ENCODE data around the gene PCDHGA8. TPM values are rescaled to one million over a fixed set of nuclear protein-coding genes. Genes with fewer than 3 reads are reported as not detected.
"Not testable (repeated sequence)": the region's sequence is repeated elsewhere in the genome, so short reads cannot be mapped to it uniquely, and the experiment has no call there.

PCDHGA8 gene
- total and polyA plus RNA-seq, 4 experiments from 2014 or later: 0.17 TPM; not detected in 3

- not testable (repeated sequence) for H3K9me3 ChIP-seq (ENCODE audit: control insufficient read depth in 1 of 2, low read length in 2 of 2)
Measured at GRCh38 chr5:141417494-141418172, 25.2 kb downstream of the PCDHGA8 start, which contains the start of gene PCDHGB7. Gene PCDHGB7, plus strand, starts transcription at chr5:141417677. Its CDS starts 183 bp downstream, at chr5:141417860.

GRCh38 chr5:141419074-141419880, 26.8 kb downstream of the PCDHGA8 start:
- H3K4me1 ChIP-seq (ENCODE audit: insufficient read depth, low read length): peaks cover 8% of the 10 kb centered on the region
- no peak overlapping the region for H3K4me3 ChIP-seq (ENCODE audit: low read length in 2 of 2)
- H3K36me3 Mint-ChIP-seq: peaks cover 22 to 26% of the 10 kb centered on the region in 2 donors
- CTCF ChIA-PET (ENCODE audit: partially characterized antibody): interaction anchor here (0.9 to 3.1 kb wide), 3 partner anchors 93 to 145 kb away, joined by 5 to 9 read pairs (median 6); no protein-coding TSS in a partner anchor
- POLR2A ChIA-PET (ENCODE audit: partially characterized antibody): no interaction called here
- H3K27me3 Mint-ChIP-seq: peaks cover 44 to 61% of the 10 kb centered on the region in 2 donors
- intact Hi-C loops (cut with micrococcal nuclease): loop anchor here (10.0 kb wide), 1 partner anchor 94 kb away; the partner anchor contains the start of gene TAF7
- peaks cover 4 to 11% (median 6%) of the 10 kb centered on the region in 4 donors for H3K4me1 Mint-ChIP-seq
- H3K27ac ChIP-seq (ENCODE audit: low read depth, low read length): no peak overlapping the region
- peak overlapping the region in 4 of 7 donors; percentile 32 to 91 (median 75) for H3K27ac Mint-ChIP-seq
- peak overlapping the region in 7 of 8 donors; percentile 17 to 75 (median 28) for H3K4me3 Mint-ChIP-seq
- H3K27me3 ChIP-seq (ENCODE audit: insufficient read depth, low read length): peaks cover 48% of the 10 kb centered on the region
- DNase-seq: no peak
- H3K9me3 Mint-ChIP-seq: peaks cover 4 to 74% (median 63%) of the 10 kb centered on the region in 8 donors
- peaks cover 0 to 4% of the 10 kb centered on the region in 2 donors for H3K9me3 ChIP-seq (ENCODE audit: control insufficient read depth in 1 of 2, low read length in 2 of 2)
- no peaks in the 10 kb centered on the region for H3K36me3 ChIP-seq (ENCODE audit: insufficient read depth, low read length)

More at GRCh38 chr5:141417494-141418172, 25.2 kb downstream of the PCDHGA8 start, which contains the start of gene PCDHGB7:
- H3K4me1 Mint-ChIP-seq: peaks cover 12 to 24% (median 16%) of the 10 kb centered on the region in 4 donors
- DNase-seq; H3K4me3 ChIP-seq (ENCODE audit: low read length in 2 of 2); H3K27ac ChIP-seq (ENCODE audit: low read depth, low read length); H3K36me3 ChIP-seq (ENCODE audit: insufficient read depth, low read length): not testable (repeated sequence)
- Histone ChIP-seq H3K4me1 (ENCODE audit: insufficient read depth, low read length) (peaks cover 16% of the 10 kb centered on the region), H3K27me3 (ENCODE audit: insufficient read depth, low read length) (peaks cover 48% of the 10 kb centered on the region)
- peaks cover 43 to 69% of the 10 kb centered on the region in 2 donors for H3K27me3 Mint-ChIP-seq
- peaks cover 6 to 70% (median 62%) of the 10 kb centered on the region in 8 donors for H3K9me3 Mint-ChIP-seq
- CTCF ChIA-PET (ENCODE audit: partially characterized antibody): interaction anchor here (1.0 to 3.1 kb wide), 7 partner anchors 12 to 146 kb away, joined by 3 to 9 read pairs (median 6); partner anchors contain the start of gene PCDHGA12
- H3K4me3 Mint-ChIP-seq: peak within 1 kb of the TSS; percentile 61 to 79 (median 69)
- peak within 1 kb of the TSS in 3 of 7 donors; percentile 32 to 70 (median 66) for H3K27ac Mint-ChIP-seq
- peaks cover 23 to 33% of the 10 kb centered on the region in 2 donors for H3K36me3 Mint-ChIP-seq
- POLR2A ChIA-PET (ENCODE audit: partially characterized antibody): interaction anchor here (2.1 kb wide), 1 partner anchor 98 kb away, joined by 4 read pairs; no protein-coding TSS in a partner anchor
- intact Hi-C loops (cut with micrococcal nuclease): loop anchor here (10.0 kb wide), 1 partner anchor 93 kb away; the partner anchor contains the start of gene TAF7

- peak within 1 kb of the TSS; percentile 77 to 83 (median 80) for H3K4me3 Mint-ChIP-seq
- ChIA-PET CTCF (ENCODE audit: partially characterized antibody) (interaction anchor here (0.7 to 2.3 kb wide), 8 partner anchors 8 to 137 kb away, joined by 3 to 18 read pairs (median 6); partner anchors contain the start of genes PCDHGA10, PCDHGA12 and TAF7), POLR2A (ENCODE audit: partially characterized antibody) (interaction anchor here (1.3 kb wide), 1 partner anchor 143 kb away, joined by 4 read pairs; no protein-coding TSS in a partner anchor)
- Histone ChIP-seq H3K4me3 (ENCODE audit: low read length in 2 of 2) (peak within 1 kb of the TSS; percentile 33 to 42), H3K27me3 (ENCODE audit: insufficient read depth, low read length) (peaks cover 41% of the 10 kb centered on the region), H3K4me1 (ENCODE audit: insufficient read depth, low read length) (peaks cover 8% of the 10 kb centered on the region), H3K9me3 (ENCODE audit: control insufficient read depth in 1 of 2, low read length in 2 of 2) (peaks cover 0 to 4% of the 10 kb centered on the region in 2 donors), H3K27ac (ENCODE audit: low read depth, low read length) (no peak within 1 kb of the TSS), H3K36me3 (ENCODE audit: insufficient read depth, low read length) (no peaks in the 10 kb centered on the region)
- H3K36me3 Mint-ChIP-seq: peaks cover 19 to 25% of the 10 kb centered on the region in 2 donors
- peaks cover 4 to 70% (median 56%) of the 10 kb centered on the region in 8 donors for H3K9me3 Mint-ChIP-seq
- peaks cover 0 to 11% (median 3%) of the 10 kb centered on the region in 4 donors for H3K4me1 Mint-ChIP-seq
- peak in 1 of 5 donors; percentile 31 for DNase-seq
- intact Hi-C loops (cut with micrococcal nuclease): no loop called here
- H3K27ac Mint-ChIP-seq: peak within 1 kb of the TSS in 5 of 7 donors; percentile 10 to 93 (median 84)
- H3K27me3 Mint-ChIP-seq: peaks cover 52 to 63% of the 10 kb centered on the region in 2 donors
Measured at GRCh38 chr5:141420855-141421488, 28.5 kb downstream of the PCDHGA8 start, which contains the start of gene PCDHGA11. Gene PCDHGA11, plus strand, starts transcription at chr5:141421051. Its CDS starts 177 bp downstream, at chr5:141421228.

- Histone ChIP-seq H3K27ac (ENCODE audit: low read depth, low read length) (no peak overlapping the region), H3K36me3 (ENCODE audit: insufficient read depth, low read length) (no peaks in the 10 kb centered on the region), H3K9me3 (ENCODE audit: control insufficient read depth in 1 of 2, low read length in 2 of 2) (peaks cover 0 to 4% of the 10 kb centered on the region in 2 donors), H3K27me3 (ENCODE audit: insufficient read depth, low read length) (peaks cover 36% of the 10 kb centered on the region), H3K4me3 (ENCODE audit: low read length in 2 of 2) (peak overlapping the region in 1 of 2 donors; percentile 33), H3K4me1 (ENCODE audit: insufficient read depth, low read length) (peaks cover 8% of the 10 kb centered on the region)
- peak overlapping the region in 4 of 7 donors; percentile 37 to 84 (median 78) for H3K27ac Mint-ChIP-seq
- peak overlapping the region in 7 of 8 donors; percentile 46 to 83 (median 79) for H3K4me3 Mint-ChIP-seq
- H3K36me3 Mint-ChIP-seq: peaks cover 19 to 25% of the 10 kb centered on the region in 2 donors
- H3K9me3 Mint-ChIP-seq: peaks cover 4 to 70% (median 56%) of the 10 kb centered on the region in 8 donors
- POLR2A ChIA-PET (ENCODE audit: partially characterized antibody): interaction anchor here (1.3 kb wide), 1 partner anchor 143 kb away, joined by 4 read pairs; no protein-coding TSS in a partner anchor
- DNase-seq: no peak
- H3K4me1 Mint-ChIP-seq: peaks cover 0 to 11% (median 3%) of the 10 kb centered on the region in 4 donors
- H3K27me3 Mint-ChIP-seq: peaks cover 53 to 63% of the 10 kb centered on the region in 2 donors
- intact Hi-C loops (cut with micrococcal nuclease): no loop called here
- CTCF ChIA-PET (ENCODE audit: partially characterized antibody): interaction anchor here (0.7 to 2.3 kb wide), 8 partner anchors 9 to 136 kb away, joined by 3 to 18 read pairs (median 6); partner anchors contain the start of genes PCDHGA10, PCDHGA12 and TAF7
Measured at GRCh38 chr5:141421489-141421855, 29.0 kb downstream of the PCDHGA8 start.

GRCh38 chr5:141422742-141423291, 30.4 kb downstream of the PCDHGA8 start:
- CTCF ChIA-PET (ENCODE audit: partially characterized antibody): no interaction called here
- Mint-ChIP-seq H3K9me3 (peaks cover 4 to 77% (median 60%) of the 10 kb centered on the region in 8 donors), H3K27ac (peak overlapping the region in 1 of 7 donors; percentile 84), H3K4me3 (peak overlapping the region in 3 of 8 donors; percentile 13 to 78 (median 37)), H3K36me3 (peaks cover 23 to 26% of the 10 kb centered on the region in 2 donors), H3K4me1 (peaks cover 0 to 11% (median 2%) of the 10 kb centered on the region in 4 donors), H3K27me3 (peaks cover 57 to 64% of the 10 kb centered on the region in 2 donors)
- POLR2A ChIA-PET (ENCODE audit: partially characterized antibody): no interaction called here
- peaks cover 0 to 4% of the 10 kb centered on the region in 2 donors for H3K9me3 ChIP-seq (ENCODE audit: control insufficient read depth in 1 of 2, low read length in 2 of 2)
- H3K4me1 ChIP-seq (ENCODE audit: insufficient read depth, low read length): peaks cover 8% of the 10 kb centered on the region
- H3K36me3 ChIP-seq (ENCODE audit: insufficient read depth, low read length): no peaks in the 10 kb centered on the region
- peaks cover 36% of the 10 kb centered on the region for H3K27me3 ChIP-seq (ENCODE audit: insufficient read depth, low read length)
- no peak overlapping the region for H3K27ac ChIP-seq (ENCODE audit: low read depth, low read length)
- no peak for DNase-seq
- intact Hi-C loops (cut with micrococcal nuclease): no loop called here
- H3K4me3 ChIP-seq (ENCODE audit: low read length in 2 of 2): no peak overlapping the region

Data from CD4-positive, alpha-beta memory T cell (primary cell).